K562 (cell line): ENCODE results near the gene PCCA. TPM values are rescaled to one million over a fixed set of nuclear protein-coding genes. Genes with fewer than 3 reads are reported as not detected.

Experiments used
- ATAC-seq: fragments of 200-7000 bp; cut with Tn5 transposase; 3 replicates; pipeline ENCODE4 v1.9.1; 2020; ENCODE audit warnings: moderate library complexity
- BruUV-seq: library from RNA; stranded (reverse); fragments of 400-500 nt; replicated peaks from 2 replicates; lab custom pipeline; 2021; lab: Mats Ljungman, UMichigan
- CTCF ChIA-PET: fragments of 300-600 bp; formaldehyde crosslinking; extraction: SDS; loops from one replicate; lab custom pipeline; 2021; ENCODE audit warnings: low intra/inter-chr PET ratio; lab: Yijun Ruan, JAX
- POLR2A ChIA-PET: fragments of 300-600, 350-650 bp; sonication (Branson Sonifier 250); formaldehyde crosslinking; extraction: SDS; loops from one replicate; lab custom pipeline; 2021; ENCODE audit warnings: antibody characterized with exemption, inconsistent platforms; lab: Yijun Ruan, JAX
- DNase-seq, 4 experiments: peaks; one replicate each; pipeline versions ENCODE4 v3.0.0 to v3.0.0-alpha.2; 2011 to 2018; ENCODE audit warnings: low spot score in 3 of 4, mixed read lengths in 3 of 4; ENCODE audit errors: extremely low read depth in 1 of 4
- FAIRE-seq: peaks from 2 replicates; lab custom pipeline; 2011; peaks lifted over from hg19 to GRCh38; lab: Jason Lieb, UNC
- H2AFZ ChIP-seq: 2 replicates; pipeline ENCODE4 v1.6.0; 2011; ENCODE audit warnings: low read depth, low read length, control low read depth, inconsistent platforms
- H3K27ac ChIP-seq: fragments of 200-600 bp; 3 replicates; pipeline ENCODE4 v1.8.0; 2011; ENCODE audit warnings: low read depth, mild to moderate bottlenecking, control low read depth, inconsistent platforms, low read length, moderate library complexity, mixed read lengths; ENCODE audit errors: extremely low read depth
- H3K27me3 ChIP-seq, 2 experiments: fragments of 300-600 bp in 1 of 2; 2 replicates in 1 of 2; 3 replicates in 1 of 2; pipeline versions ENCODE4 v1.6.0 to v1.8.0; 2011; ENCODE audit warnings: inconsistent platforms in 2 of 2, low read length in 2 of 2, mild to moderate bottlenecking in 1 of 2, mixed read lengths in 1 of 2, moderate library complexity in 1 of 2; ENCODE audit not compliant: control insufficient read depth in 2 of 2, insufficient read depth in 2 of 2
- H3K36me3 ChIP-seq: fragments of 300-600 bp; 3 replicates; pipeline ENCODE4 v1.8.0; 2011; ENCODE audit warnings: mild to moderate bottlenecking, low read length, inconsistent platforms; ENCODE audit not compliant: control insufficient read depth, insufficient read depth
- H3K4me1 ChIP-seq, 2 experiments: fragments of 200-600 bp in 1 of 2; replicated peaks in 1 of 2; 2 replicates in 1 of 2; 3 replicates in 1 of 2; pipeline versions ENCODE4 v1.5.1 to v1.8.0; 2011; ENCODE audit warnings: inconsistent platforms in 2 of 2, low read length in 2 of 2, mild to moderate bottlenecking in 1 of 2, mixed read lengths in 1 of 2, moderate library complexity in 1 of 2; ENCODE audit not compliant: control insufficient read depth in 2 of 2, insufficient read depth in 2 of 2
- H3K4me2 ChIP-seq: 2 replicates; pipeline ENCODE4 v1.6.1; 2011; ENCODE audit warnings: low read length, control low read depth, inconsistent platforms, mixed read lengths; ENCODE audit not compliant: insufficient read depth
- H3K4me3 ChIP-seq: fragments of 200-600 bp; sonication (generic), shearing (Covaris generic); 2 replicates; pipeline ENCODE4 v1.5.1; 2016; ENCODE audit warnings: control low read depth, inconsistent platforms
- H3K79me2 ChIP-seq: fragments of 200-600 bp; 3 replicates; pipeline ENCODE4 v1.8.0; 2011; ENCODE audit warnings: low read length, inconsistent platforms; ENCODE audit not compliant: control insufficient read depth, insufficient read depth
- H3K9ac ChIP-seq, 2 experiments: 2 replicates each; pipeline versions ENCODE4 v1.6.0 to v1.6.1; 2011; ENCODE audit warnings: low read depth in 2 of 2, low read length in 2 of 2, control low read depth in 1 of 2, inconsistent platforms in 1 of 2, mild to moderate bottlenecking in 1 of 2, mixed read lengths in 1 of 2; ENCODE audit not compliant: insufficient read depth in 1 of 2
- H3K9me1 ChIP-seq: one replicate; pipeline ENCODE4 v1.6.0; 2011; ENCODE audit warnings: inconsistent platforms, mild to moderate bottlenecking, low read length, moderate library complexity; ENCODE audit not compliant: control insufficient read depth, insufficient read depth
- H3K9me3 ChIP-seq: replicated peaks from 2 replicates; pipeline ENCODE4 v1.5.1; 2011; ENCODE audit warnings: low read depth, low read length, inconsistent platforms; ENCODE audit not compliant: control insufficient read depth, insufficient read depth
- H4K20me1 ChIP-seq: replicated peaks from 2 replicates; pipeline ENCODE4 v1.6.1; 2011; ENCODE audit warnings: low read length, inconsistent platforms, mixed read lengths; ENCODE audit not compliant: control insufficient read depth, insufficient read depth
- CTBP1 ChIP-seq: fragments of 450-650 bp; IDR thresholded peaks from 2 replicates; pipeline ENCODE4 v1.6.1; 2016; ENCODE audit warnings: borderline replicate concordance
- HIVEP1 ChIP-seq: fragments of 250-450 bp; sonication (Bioruptor Pico); IDR thresholded peaks from 2 replicates; pipeline ENCODE4 v1.4.0; 2020; ENCODE audit warnings: mild to moderate bottlenecking
- PPARD ChIP-seq: fragments of 250-450 bp; sonication (Bioruptor Pico); IDR thresholded peaks from 2 replicates; pipeline ENCODE4 v1.8.0; 2022; ENCODE audit warnings: inconsistent platforms, mild to moderate bottlenecking, moderate library complexity
- SMAD4 ChIP-seq: fragments of 250-450 bp; sonication (Bioruptor Pico); conservative IDR thresholded peaks from 2 replicates; pipeline ENCODE4 v1.8.0; 2021; ENCODE audit warnings: inconsistent platforms, mild to moderate bottlenecking, moderate library complexity
- WGBS: fragments of 100-300 bp; shearing (Covaris generic); methylation state at CpG from one replicate; pipeline ENCODE4 v1.1.6; 2016; ENCODE audit warnings: low coverage, mixed read lengths; ENCODE audit not compliant: insufficient coverage; ENCODE audit errors: missing lambda C conversion rate; 5-methylcytosine and 5-hydroxymethylcytosine counted together
- in situ Hi-C: fragments of 300-500 bp; cut with MboI; formaldehyde crosslinking; loops from 4 replicates; pipeline ENCODE4 v1.15.0; 2018; ENCODE audit warnings: inconsistent platforms, mixed read lengths
- intact Hi-C: fragments of 100-400 bp; cut with micrococcal nuclease; formaldehyde crosslinking; loops from 2 replicates; pipeline ENCODE4 v1.14.2; 2022
- polyA plus RNA-seq, 8 experiments: library from polyadenylated mRNA; depleted of rRNA in 4 of 8; stranded (reverse) in 5 of 8; unstranded in 3 of 8; fragments of >200 nt; fragmentation: Nextera tagmentation in 2 of 8; fragmentation: Illumina TruSeq in 1 of 8; extraction: Ambion mirVana in 2 of 8; extraction: Trizol in 1 of 8; gene quantifications; 2 replicates each; pipeline versions ENCODE4 v1.2.1 to v1.2.3, GENCODE V29; 2011 to 2014; ENCODE audit warnings: inconsistent platforms in 1 of 8, missing spikeins in 1 of 8
- total RNA-seq, 7 experiments: library from RNA; depleted of rRNA in 6 of 7; stranded (reverse); fragments of >200 nt in 6 of 7; fragmentation: Illumina TruSeq in 2 of 7; extraction: Trizol in 2 of 7; gene quantifications; 2 replicates each; pipeline versions ENCODE4 v1.2.1 to v1.2.3, GENCODE V29; 2011 to 2021; ENCODE audit warnings: low replicate concordance in 1 of 7
- TF ChIP-seq, protein P1 (sequence below): fragments of 250-450 bp; sonication (Bioruptor Pico); IDR thresholded peaks from 2 replicates; pipeline ENCODE4 v1.6.1; 2021; ENCODE audit warnings: mild to moderate bottlenecking
- TF ChIP-seq, protein P2 (sequence below): sonication (generic); formaldehyde crosslinking; IDR thresholded peaks from 2 replicates; pipeline ENCODE4 v1.8.1; 2022; ENCODE audit warnings: missing genetic modification reagents
- TF ChIP-seq, protein P3 (sequence below): sonication (generic); formaldehyde crosslinking; IDR thresholded peaks from 2 replicates; pipeline ENCODE4 v1.8.0; 2022; ENCODE audit warnings: mild to moderate bottlenecking, missing genetic modification reagents
- TF ChIP-seq, protein P4 (sequence below), 2 experiments: fragments of 450-650 bp in 1 of 2; IDR thresholded peaks; 2 replicates each; pipeline ENCODE4 v1.6.1; 2011 to 2017; ENCODE audit warnings: low read depth in 2 of 2, antibody characterized with exemption in 1 of 2, borderline replicate concordance in 1 of 2, low read length in 1 of 2, mild to moderate bottlenecking in 1 of 2, mixed read lengths in 1 of 2; ENCODE audit not compliant: control insufficient read depth in 1 of 2

Gene PCCA
- total and polyA plus RNA-seq, 9 of the 15 experiments (the other 6 are each of a cell fraction or from before 2014, with no cell fraction given): 5.2 to 14.1 (median 9.7) TPM

DNA sequence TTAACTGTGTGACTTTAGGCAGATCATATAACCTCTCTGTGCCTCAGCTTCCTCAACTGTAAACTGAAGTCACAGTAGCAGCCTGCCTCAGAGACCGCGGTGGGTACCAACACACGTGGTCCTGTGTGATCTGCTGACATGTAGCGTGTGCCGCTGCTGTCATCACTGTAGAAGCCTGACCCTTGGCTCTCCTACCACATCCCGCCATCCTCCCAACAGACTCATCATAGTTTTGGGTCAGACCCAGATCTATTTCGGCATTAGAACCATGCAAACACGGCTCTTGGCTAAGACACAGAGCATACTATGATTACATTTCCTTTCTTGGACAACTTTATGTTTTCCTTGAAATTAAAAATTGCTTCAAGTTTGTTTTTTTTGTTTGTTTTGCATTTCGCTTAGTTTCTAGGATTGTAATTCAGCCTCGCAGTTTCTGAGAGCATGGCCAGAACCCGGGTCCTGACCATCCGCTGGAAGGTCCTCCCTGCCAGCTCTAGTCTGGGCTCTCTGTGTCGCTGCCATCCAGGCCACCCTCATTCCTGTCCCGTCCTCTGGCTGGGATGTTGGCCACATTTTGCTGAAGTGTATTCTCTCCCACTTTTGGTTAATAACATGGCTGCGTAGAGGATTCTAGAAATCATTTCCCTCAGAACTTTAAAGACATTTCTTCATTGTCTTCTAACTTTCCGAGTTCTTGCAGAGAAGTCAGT, 446.7 kb downstream of the PCCA start:
- Histone ChIP-seq H3K9me1 (no peaks in the 10 kb centered on the region), H3K4me1 (no peaks in the 10 kb centered on the region; a peak in 1 of 5 replicates), H3K9me3 (no peaks in the 10 kb centered on the region), H3K27ac (no peak overlapping the region), H2AFZ (no peak overlapping the region), H3K4me2 (no peak overlapping the region), H3K27me3 (peaks cover 0 to 12% of the 10 kb centered on the region in 2 experiments; a peak in 3 of 5 replicates), H3K79me2 (no peaks in the 10 kb centered on the region), H4K20me1 (no peaks in the 10 kb centered on the region), H3K9ac (no peak overlapping the region), H3K36me3 (no peaks in the 10 kb centered on the region), H3K4me3 (no peak overlapping the region)
- BruUV-seq: no TSS peak
- ChIA-PET POLR2A (no interaction called here), CTCF (no interaction called here)
- intact Hi-C loops (no loop called here), in situ Hi-C loops (loop anchor here (25.0 kb wide), 1 partner anchor 873 kb away; no protein-coding TSS in a partner anchor)
- DNase-seq (no peak), FAIRE-seq (no peak), ATAC-seq (no peak)
- WGBS: 23% methylated on average over 11 of the region's 16 CpGs
- TF ChIP-seq CTBP1: no peak
- TF ChIP-seq, protein P1, sequence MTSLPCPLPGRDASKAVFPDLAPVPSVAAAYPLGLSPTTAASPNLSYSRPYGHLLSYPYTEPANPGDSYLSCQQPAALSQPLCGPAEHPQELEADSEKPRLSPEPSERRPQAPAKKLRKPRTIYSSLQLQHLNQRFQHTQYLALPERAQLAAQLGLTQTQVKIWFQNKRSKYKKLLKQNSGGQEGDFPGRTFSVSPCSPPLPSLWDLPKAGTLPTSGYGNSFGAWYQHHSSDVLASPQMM: no peak
- TF ChIP-seq, protein P2, sequence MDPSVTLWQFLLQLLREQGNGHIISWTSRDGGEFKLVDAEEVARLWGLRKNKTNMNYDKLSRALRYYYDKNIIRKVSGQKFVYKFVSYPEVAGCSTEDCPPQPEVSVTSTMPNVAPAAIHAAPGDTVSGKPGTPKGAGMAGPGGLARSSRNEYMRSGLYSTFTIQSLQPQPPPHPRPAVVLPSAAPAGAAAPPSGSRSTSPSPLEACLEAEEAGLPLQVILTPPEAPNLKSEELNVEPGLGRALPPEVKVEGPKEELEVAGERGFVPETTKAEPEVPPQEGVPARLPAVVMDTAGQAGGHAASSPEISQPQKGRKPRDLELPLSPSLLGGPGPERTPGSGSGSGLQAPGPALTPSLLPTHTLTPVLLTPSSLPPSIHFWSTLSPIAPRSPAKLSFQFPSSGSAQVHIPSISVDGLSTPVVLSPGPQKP: no peak
- no peak for TF ChIP-seq SMAD4
- no peak for TF ChIP-seq HIVEP1 (CRISPR knock-in tag)
- TF ChIP-seq, protein P3, sequence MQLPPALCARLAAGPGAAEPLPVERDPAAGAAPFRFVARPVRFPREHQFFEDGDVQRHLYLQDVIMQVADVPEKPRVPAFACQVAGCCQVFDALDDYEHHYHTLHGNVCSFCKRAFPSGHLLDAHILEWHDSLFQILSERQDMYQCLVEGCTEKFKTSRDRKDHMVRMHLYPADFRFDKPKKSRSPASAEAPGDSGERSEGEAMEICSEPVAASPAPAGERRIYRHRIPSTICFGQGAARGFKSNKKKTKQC: no peak
- TF ChIP-seq PPARD (CRISPR knock-in tag): no peak
- TF ChIP-seq, protein P4, sequence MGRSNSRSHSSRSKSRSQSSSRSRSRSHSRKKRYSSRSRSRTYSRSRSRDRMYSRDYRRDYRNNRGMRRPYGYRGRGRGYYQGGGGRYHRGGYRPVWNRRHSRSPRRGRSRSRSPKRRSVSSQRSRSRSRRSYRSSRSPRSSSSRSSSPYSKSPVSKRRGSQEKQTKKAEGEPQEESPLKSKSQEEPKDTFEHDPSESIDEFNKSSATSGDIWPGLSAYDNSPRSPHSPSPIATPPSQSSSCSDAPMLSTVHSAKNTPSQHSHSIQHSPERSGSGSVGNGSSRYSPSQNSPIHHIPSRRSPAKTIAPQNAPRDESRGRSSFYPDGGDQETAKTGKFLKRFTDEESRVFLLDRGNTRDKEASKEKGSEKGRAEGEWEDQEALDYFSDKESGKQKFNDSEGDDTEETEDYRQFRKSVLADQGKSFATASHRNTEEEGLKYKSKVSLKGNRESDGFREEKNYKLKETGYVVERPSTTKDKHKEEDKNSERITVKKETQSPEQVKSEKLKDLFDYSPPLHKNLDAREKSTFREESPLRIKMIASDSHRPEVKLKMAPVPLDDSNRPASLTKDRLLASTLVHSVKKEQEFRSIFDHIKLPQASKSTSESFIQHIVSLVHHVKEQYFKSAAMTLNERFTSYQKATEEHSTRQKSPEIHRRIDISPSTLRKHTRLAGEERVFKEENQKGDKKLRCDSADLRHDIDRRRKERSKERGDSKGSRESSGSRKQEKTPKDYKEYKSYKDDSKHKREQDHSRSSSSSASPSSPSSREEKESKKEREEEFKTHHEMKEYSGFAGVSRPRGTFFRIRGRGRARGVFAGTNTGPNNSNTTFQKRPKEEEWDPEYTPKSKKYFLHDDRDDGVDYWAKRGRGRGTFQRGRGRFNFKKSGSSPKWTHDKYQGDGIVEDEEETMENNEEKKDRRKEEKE (IDR thresholded peaks at IDR 0.05; ENCODE audit: borderline replicate concordance in 1 of 2, control insufficient read depth in 1 of 2, low read depth in 2 of 2, low read length in 1 of 2): no peak
